Measurements from ENCODE around the gene GID8. TPM values are rescaled to one million over a fixed set of nuclear protein-coding genes. Genes with fewer than 3 reads are reported as not detected.

The GID8 gene
- total RNA-seq, 1 donor from 2014 or later: 57.1 TPM

- DNase-seq (ENCODE audit: low spot score in 2 of 2) (no peak), FAIRE-seq (no peak)
These were observed 40.6 kb downstream of the GID8 start for GRCh38 chr20:62978561-62978943.

GRCh38 chr20:62979310-62979709 lies 41.4 kb downstream of the GID8 start:
- FAIRE-seq: no peak
- DNase-seq (ENCODE audit: low spot score in 2 of 2): no peak

DNA sequence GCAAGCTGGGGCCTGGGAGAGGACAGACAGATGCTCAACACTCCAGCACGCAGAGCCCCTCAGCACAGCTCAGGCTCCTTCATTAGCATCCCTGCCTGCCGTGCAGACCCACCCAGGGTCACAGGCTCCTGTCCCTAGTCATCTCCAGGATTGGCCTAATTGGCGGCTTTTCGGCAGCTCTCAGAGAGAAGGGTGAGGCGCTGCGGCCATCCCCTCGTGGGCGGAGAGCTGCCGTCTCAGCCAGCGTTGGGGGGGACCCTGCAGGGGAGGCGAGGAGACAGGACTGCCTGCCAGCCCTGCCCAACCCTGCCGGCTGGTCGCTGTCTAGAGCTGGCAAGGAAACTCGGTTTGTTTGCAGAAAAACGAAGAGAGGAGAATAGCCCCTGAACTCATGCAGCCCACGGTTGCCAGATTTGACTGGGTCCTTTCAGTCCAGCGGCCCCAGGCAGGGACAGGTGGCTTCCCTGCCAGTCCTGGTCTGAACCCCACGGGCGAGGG lies 42.0 kb downstream of the GID8 start:
- FAIRE-seq (no peak), DNase-seq (ENCODE audit: low spot score in 2 of 2) (no peak)

- no peak for DNase-seq (ENCODE audit: low spot score in 2 of 2)
- FAIRE-seq: no peak
These were observed 42.5 kb downstream of the GID8 start for GRCh38 chr20:62980380-62980960.

GRCh38 chr20:62980970-62981369 lies 43.0 kb downstream of the GID8 start:
- DNase-seq (ENCODE audit: low spot score in 2 of 2) (peak in 1 of 2 donors; percentile 62), FAIRE-seq (no peak)

GRCh38 chr20:62982124-62983075 lies 44.5 kb downstream of the GID8 start:
- FAIRE-seq (no peak), DNase-seq (ENCODE audit: low spot score in 2 of 2) (no peak)

- no peak for FAIRE-seq
- DNase-seq (ENCODE audit: low spot score in 2 of 2): no peak
These were observed 45.3 kb downstream of the GID8 start for GRCh38 chr20:62983210-62983609.

GRCh38 chr20:62984666-62985443 lies 46.9 kb downstream of the GID8 start:
- DNase-seq (ENCODE audit: low spot score in 2 of 2): peak; percentile 61 to 65
- no peak for FAIRE-seq

GRCh38 chr20:62985444-62985778 lies 47.5 kb downstream of the GID8 start:
- FAIRE-seq: no peak

DNA sequence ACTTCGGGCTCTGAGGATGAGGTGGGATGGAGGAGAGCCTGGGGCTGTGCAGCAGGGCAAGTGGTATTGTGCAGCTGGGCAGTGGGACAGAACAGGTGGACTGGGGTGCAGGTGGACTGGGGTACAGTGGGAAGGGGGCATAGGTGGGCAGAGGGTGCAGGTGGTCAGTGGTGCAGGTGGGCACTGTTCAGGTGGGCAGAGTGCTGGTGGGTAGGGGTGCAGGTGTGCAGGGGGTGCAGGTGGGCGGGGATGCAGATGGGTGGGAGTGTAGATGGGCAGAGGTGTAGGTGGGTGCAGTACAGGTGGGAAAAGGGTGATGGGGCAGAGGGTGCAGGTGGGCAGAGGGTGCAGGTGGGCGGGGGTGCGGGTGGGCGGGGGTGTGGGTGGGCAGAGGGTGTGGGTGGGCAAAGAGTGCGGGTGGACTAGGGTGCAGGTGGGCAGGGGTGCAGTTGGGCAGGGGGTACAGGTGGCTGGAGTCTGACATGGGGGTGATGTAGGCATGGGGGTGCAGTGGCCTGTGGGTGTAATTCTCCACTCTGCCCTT lies 48.4 kb downstream of the GID8 start:
- FAIRE-seq: no peak
- DNase-seq (ENCODE audit: low spot score in 2 of 2): no peak

More at GRCh38 chr20:62985444-62985778, 47.5 kb downstream of the GID8 start:
- no peak for DNase-seq (ENCODE audit: low spot score in 2 of 2)

GRCh38 chr20:62987114-62987513 lies 49.2 kb downstream of the GID8 start:
- no peak for DNase-seq (ENCODE audit: low spot score in 2 of 2)
- FAIRE-seq: no peak

- FAIRE-seq: no peak
- DNase-seq (ENCODE audit: low spot score in 2 of 2): no peak
These were observed 51.3 kb downstream of the GID8 start for GRCh38 chr20:62989201-62989601.

DNA sequence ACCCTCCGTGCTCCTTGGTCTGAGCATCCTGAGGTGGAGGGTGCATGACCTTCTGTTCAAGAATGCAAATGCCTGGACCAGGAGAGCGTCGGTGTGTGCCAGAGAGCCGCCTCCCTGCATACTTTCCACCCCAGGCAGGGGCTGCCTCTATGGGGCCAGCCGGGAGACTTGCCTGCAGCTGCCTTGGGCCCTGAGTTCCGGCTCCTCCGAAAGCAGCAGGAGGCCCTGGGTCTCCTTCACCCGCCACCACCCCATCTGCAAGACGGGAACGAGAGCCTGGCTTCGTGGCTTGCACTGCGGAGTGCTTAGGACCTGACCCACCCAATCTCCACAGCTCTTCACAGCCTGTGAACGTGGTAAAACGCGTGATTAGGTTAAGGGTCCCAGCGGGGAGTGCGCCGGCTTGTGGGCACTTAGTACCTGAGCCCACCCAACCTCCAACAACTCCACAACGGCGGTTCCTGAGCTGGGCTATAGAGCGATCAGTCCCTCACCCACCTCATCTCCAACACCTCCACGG lies 52.4 kb downstream of the GID8 start:
- DNase-seq (ENCODE audit: low spot score in 2 of 2) (no peak), FAIRE-seq (no peak)

DNA sequence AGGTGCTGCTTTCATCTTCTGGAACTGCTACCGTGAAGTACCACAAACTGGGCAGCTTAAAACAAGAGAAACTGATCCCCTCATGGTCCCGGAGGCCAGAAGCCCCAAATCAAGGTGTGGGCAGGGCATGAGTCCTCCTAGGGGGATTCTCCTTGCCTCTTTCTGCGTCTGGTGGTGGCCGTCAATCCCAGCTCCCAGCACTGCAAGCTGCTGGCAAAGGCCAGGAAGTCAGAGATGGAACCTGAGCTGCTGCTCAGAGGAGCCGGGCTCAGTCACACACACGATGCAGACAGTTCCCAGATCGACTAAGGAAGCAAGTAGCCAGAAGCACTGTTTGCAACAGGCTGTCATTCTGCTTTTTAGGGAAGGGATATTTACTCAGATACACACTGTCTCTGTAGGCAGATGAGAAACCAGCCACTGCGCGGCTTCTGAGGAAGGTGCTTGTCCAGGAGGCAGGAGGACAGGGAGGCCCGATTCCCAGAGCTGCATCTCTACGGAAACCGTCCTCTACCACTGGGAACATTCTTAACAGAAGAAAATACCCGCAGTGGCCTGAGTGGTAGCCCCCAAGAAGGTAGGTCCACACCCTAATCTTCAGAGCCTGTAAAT lies 53.4 kb downstream of the GID8 start:
- no peak for DNase-seq (ENCODE audit: low spot score in 2 of 2)
- no peak for FAIRE-seq

- no peak for DNase-seq (ENCODE audit: low spot score in 2 of 2)
- no peak for FAIRE-seq
These were observed 53.9 kb downstream of the GID8 start for GRCh38 chr20:62991863-62992262.

GRCh38 chr20:62993856-62994494 lies 56.0 kb downstream of the GID8 start:
- FAIRE-seq (no peak), DNase-seq (ENCODE audit: low spot score in 2 of 2) (no peak)

DNA sequence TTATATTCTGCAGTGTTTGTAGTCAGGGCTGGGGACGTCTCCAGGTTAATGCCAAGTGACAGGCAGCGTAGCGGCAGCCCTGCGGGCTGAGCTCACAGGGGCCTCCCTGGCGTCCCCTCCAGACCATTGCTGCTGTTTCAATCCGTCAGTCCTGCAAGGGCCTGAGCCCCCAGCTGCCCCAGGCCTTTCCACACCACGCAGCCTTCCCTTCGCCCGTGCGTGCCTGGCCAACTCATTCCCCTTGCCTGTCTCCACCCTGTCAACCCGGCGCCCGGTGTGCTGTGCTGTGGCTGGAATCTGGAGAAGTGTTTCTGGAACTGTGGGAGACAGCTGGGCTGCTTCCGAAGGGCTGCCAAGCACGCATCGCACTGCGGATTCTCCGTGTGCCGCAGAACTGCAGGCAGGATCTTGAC lies 56.9 kb downstream of the GID8 start:
- FAIRE-seq (no peak), DNase-seq (ENCODE audit: low spot score in 2 of 2) (no peak)

- FAIRE-seq: no peak
- DNase-seq (ENCODE audit: low spot score in 2 of 2): no peak
These were observed 57.5 kb downstream of the GID8 start for GRCh38 chr20:62995481-62995880.

DNA sequence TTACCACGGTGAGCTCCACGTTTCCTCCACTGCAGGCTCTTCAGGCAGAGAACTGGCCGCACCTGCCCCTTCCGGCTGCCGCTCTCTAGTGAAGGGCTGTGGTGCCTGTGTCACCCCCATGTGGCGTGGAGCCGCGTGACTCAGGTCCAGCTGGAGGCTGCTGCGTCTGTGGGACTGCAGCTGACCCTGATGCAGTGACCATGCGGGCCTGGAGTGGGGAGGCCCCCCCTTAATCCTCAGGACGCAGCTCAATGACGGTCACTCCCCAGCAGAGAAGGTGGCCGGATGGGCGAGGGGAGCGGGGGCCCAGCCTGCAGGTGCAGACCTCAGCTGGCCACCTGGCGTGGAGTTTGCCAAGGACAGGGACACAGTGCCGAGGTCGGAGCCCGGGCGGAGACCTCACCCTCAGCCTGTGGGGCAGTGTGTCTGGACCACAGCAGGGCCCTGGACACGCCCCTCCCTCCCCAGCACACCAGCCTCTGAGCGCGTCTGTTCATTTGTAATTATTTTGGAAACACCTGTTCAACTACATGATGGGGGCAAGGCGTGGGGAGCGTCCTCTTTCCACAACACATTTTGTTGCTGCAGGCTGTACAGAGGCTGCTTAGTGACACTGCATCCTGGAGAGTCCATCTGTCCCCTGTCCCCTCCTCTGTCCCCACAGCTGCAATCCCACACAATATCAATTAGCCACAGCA lies 58.1 kb downstream of the GID8 start:
- FAIRE-seq: no peak

More for the DNA sequence above, 58.1 kb downstream of the GID8 start:
- no peak for DNase-seq (ENCODE audit: low spot score in 2 of 2)
